Uterus (tissue), 2 donors: ENCODE data around the gene ACADSB.

Experiments
- CTCF ChIP-seq, 4 experiments: fragments of 200-600 bp in 2 of 4; fragments of 450-650 bp in 2 of 4; sonication (generic) in 2 of 4; IDR thresholded peaks; one replicate each; pipeline ENCODE4 v1.5.1; 2016 to 2019; ENCODE audit warnings: antibody characterized with exemption in 4 of 4, mild to moderate bottlenecking in 2 of 4, moderate library complexity in 1 of 4
- POLR2A ChIP-seq, 2 donors: fragments of 450-650 bp; IDR thresholded peaks; one replicate each; pipeline ENCODE4 v1.6.1; 2016; ENCODE audit warnings: antibody characterized with exemption in 2 of 2, mild to moderate bottlenecking in 1 of 2, moderate library complexity in 1 of 2

- TF ChIP-seq CTCF (IDR thresholded peaks at IDR 0.05) (peak; percentile 95 to 99 (median 98)), POLR2A (IDR thresholded peaks at IDR 0.05) (peak in 1 of 2 donors; percentile 73)
These were observed 28.4 kb upstream of the ACADSB start, which contains the start of gene PSTK for GRCh38 chr10:122980209-122981065.
